ENCODE data around the gene TOMM5.

Gene TOMM5

GRCh38 chr9:37561682-37562081 is 30.7 kb downstream of the TOMM5 start:
- no peak for DNase-seq

GRCh38 chr9:37559855-37560592 is 32.4 kb downstream of the TOMM5 start:
- DNase-seq = no peak

GRCh38 chr9:37559125-37559524 is 33.3 kb downstream of the TOMM5 start:
- DNase-seq = no peak

DNA sequence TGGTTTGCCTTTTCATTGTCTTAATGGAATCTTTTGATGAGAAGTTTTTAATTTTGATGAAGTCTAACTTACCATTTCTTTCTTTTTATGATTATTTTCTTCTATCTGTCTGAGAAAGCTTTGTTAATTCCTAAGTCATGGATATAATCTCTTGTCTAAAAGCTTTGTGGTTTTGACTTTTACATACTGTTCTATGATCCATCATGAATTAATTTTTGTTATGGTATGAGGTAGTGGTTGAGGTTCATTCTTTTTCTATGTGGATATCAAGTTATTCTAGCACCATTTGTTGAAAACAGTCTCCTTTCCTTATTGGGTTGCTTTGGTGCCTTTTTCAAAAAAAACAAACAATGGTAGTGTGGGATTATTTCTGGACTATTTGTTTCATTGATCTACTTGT is 36.6 kb downstream of the TOMM5 start:
- no peak for DNase-seq

DNA sequence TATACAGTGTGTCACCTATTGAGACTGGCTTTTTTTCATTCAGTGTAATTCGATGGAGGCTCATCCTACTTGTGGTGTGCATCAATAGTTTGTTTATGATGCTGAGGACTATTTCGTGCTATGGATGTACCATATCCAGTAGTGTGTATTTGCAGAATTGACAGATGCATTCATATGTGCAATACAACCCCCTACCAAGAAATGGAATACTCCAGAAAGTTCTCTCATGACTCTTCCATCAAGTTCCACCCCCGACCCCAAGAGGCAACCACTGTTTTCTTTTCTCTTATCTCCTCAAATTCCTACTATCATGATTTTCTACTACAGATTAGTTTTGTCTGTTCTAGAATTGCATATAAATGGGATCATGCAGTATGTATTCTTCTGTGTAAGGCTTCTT is 38.1 kb downstream of the TOMM5 start:
- no peak for DNase-seq

- no peak for DNase-seq
These were observed 40.5 kb downstream of the TOMM5 start for GRCh38 chr9:37551888-37552287.

DNA sequence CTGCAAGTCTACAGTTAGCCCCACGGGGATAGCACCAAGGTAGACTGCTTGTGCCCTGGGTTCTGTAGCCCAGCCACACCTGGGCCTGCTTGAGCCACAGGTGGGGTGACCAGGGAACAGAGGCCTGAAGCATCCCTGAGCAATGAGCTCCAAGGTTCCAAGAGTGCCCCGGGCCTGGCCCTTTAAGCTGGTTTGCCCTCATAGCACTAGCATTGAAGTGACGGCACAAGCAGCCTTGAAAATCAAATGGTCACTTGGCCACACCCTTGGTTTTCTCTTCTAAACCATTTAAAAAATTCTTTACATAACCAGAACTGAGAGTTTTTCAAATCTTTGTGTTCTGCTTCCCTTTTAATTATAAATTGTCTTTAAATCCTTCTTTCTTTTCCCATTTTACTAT is 40.9 kb downstream of the TOMM5 start:
- no peak for DNase-seq

GRCh38 chr9:37550781-37551180 is 41.6 kb downstream of the TOMM5 start:
- no peak for DNase-seq

DNA sequence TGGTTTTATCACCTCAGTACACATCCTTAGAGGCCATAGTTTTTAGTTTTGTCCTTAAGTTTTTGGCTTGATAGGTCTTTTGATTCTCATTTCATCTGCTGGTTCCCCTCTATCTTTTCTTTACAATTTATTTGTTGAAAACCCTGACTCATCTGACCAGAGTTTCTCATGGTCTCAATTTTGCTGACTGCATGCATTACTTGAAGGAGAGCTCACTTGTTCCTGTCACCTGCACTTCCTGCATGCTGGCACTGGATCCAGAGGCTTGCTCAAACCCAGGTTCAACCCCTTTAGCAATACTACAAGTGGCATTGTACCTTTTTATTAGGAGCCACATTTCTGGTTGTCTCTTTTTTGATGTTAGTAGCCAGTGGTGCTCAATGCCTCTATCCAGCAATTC is 42.9 kb downstream of the TOMM5 start:
- DNase-seq = no peak

- no peak for DNase-seq
These were observed 45.0 kb downstream of the TOMM5 start for GRCh38 chr9:37547328-37547878.

GRCh38 chr9:37543468-37543867 is 48.9 kb downstream of the TOMM5 start:
- no peak for DNase-seq

GRCh38 chr9:37542895-37543294 is 49.5 kb downstream of the TOMM5 start:
- no peak for DNase-seq

DNA sequence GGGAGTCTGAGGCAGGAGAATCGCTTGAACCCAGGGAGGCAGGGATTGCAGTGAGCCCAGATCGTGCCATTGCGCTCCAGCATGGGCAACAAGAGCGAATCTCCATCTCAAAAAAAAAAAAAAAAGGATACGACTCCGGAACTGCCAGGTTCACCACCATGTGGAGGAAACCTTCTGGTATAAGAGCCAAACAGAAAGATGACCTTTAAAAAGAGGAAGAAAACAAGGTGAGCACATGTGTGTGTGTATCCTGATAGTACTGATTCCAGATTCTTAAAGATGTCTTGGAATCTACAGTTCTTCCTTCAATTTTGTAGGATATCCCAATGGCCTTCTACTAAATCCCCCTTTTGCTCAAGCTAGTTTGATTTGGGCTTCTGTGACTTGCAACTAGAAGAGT is 49.9 kb downstream of the TOMM5 start:
- DNase-seq = no peak

DNA sequence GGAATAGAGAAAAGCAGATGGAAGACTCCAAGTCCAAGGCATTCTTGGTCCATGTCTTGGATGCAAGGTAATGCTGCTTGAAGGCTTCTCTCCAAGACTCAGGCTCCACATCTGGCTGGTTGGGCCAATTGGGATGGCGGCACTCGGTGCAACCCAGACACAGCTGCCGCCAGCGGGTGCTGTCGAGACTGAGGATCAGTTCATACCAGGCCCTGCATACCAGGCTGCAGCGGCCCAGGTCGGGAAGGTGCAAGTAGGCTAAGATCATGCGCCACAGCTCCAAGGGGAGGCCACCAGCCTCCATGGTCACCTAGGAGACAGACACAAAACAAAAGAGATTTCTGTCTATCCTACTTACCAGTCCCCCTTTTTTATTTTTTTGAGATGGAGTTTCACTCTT is 50.9 kb downstream of the TOMM5 start:
- DNase-seq = no peak

DNA sequence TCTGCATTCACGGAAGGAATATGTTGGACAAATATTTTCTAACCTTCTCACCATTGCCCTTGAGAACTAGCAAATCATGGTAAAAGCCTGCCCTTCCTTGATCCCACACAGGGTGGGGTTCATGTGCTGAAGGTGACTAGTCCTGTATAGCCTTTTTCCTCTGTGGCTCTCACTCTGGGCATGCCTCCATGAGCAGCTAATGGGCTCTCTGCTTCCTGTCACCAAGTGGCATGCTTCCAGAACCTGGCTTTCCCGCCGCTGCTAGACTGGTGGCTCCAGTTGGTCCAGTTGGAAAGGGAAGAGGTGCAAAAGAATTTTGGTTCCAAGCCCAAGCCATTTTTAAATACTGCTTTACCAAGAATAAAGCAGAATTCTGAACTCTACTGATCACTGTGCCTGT is 51.8 kb downstream of the TOMM5 start:
- DNase-seq = no peak

DNA sequence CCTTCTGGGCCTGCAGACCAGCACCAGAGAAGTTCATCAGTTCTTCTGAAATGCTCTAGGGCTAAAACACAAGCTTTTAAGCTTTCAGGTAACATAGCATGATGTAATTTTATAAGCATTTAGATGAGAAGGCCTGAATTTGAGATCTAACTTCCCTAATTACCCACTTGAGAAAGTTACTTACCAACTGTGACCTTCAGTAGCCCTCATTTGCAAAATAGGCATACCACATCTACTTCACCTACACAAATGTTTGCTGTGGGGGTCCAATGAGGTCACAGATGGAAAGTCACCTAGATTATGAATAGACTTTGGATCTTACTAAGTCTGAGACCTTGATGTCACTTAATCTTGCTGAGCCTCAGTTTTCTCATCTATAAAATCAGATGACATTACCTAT is 52.8 kb downstream of the TOMM5 start:
- DNase-seq = no peak

Measured in activated CD4-positive, alpha-beta T cell treated with anti-CD3 and anti-CD28 coated beads, Interleukin-2, amount 50 U/mL, for 4 hours (primary cell).